Frontal cortex (tissue), 4 donors: ENCODE measurements around the gene SLC2A1. TPM values are rescaled to one million over a fixed set of nuclear protein-coding genes. Genes with fewer than 3 reads are reported as not detected.
A peak's percentile ranks its signal among the peaks of the same experiment; 100 is the strongest.

Source experiments
- DNase-seq, 2 donors: peaks; one replicate each; pipeline ENCODE4 v3.0.0; 2012; ENCODE audit warnings: low spot score in 2 of 2
- FAIRE-seq: peaks from 2 replicates; lab custom pipeline; 2012; peaks lifted over from hg19 to GRCh38; lab: Jason Lieb, UNC
- total RNA-seq: library from RNA; depleted of rRNA; stranded (reverse); fragments of >200 nt; gene quantifications from one replicate; pipeline ENCODE4 v1.2.3, GENCODE V29; 2014
- donor health status: control.
- donor health status: control.
- donor health status: control.

The SLC2A1 gene
- total RNA-seq, 1 donor from 2014 or later: 28.1 TPM

- no peak for FAIRE-seq
- peak; percentile 58 to 68 for DNase-seq
Observed at GRCh38 chr1:42961312-42962091, 2.8 kb upstream of the SLC2A1 start.

- FAIRE-seq (no peak), DNase-seq (no peak)
Observed at GRCh38 chr1:42960566-42961311, 2.1 kb upstream of the SLC2A1 start.

- DNase-seq: no peak
- FAIRE-seq: no peak
Observed at GRCh38 chr1:42960122-42960390, 1.4 kb upstream of the SLC2A1 start.

GRCh38 chr1:42957880-42958487, 684 bp downstream of the SLC2A1 start:
- no peak for FAIRE-seq

GRCh38 chr1:42957229-42957879, 1.3 kb downstream of the SLC2A1 start:
- FAIRE-seq (no peak), DNase-seq (no peak)

More at GRCh38 chr1:42957880-42958487, 684 bp downstream of the SLC2A1 start:
- peak; percentile 81 for DNase-seq

- FAIRE-seq (no peak), DNase-seq (no peak)
Observed at GRCh38 chr1:42956739-42957138, 1.9 kb downstream of the SLC2A1 start.

GRCh38 chr1:42955311-42956063, 3.2 kb downstream of the SLC2A1 start:
- FAIRE-seq (no peak), DNase-seq (no peak)

- DNase-seq: peak; percentile 57 to 62
Observed at GRCh38 chr1:42953182-42954180, 5.2 kb downstream of the SLC2A1 start.

GRCh38 chr1:42952303-42953001, 6.2 kb downstream of the SLC2A1 start:
- FAIRE-seq (no peak), DNase-seq (no peak)

More at GRCh38 chr1:42953182-42954180, 5.2 kb downstream of the SLC2A1 start:
- no peak for FAIRE-seq

GRCh38 chr1:42951588-42951987, 7.1 kb downstream of the SLC2A1 start:
- FAIRE-seq (no peak), DNase-seq (no peak)

- FAIRE-seq: no peak
Observed at GRCh38 chr1:42950116-42950481, 8.6 kb downstream of the SLC2A1 start.

GRCh38 chr1:42949312-42950115, 9.2 kb downstream of the SLC2A1 start:
- FAIRE-seq: no peak

More at GRCh38 chr1:42950116-42950481, 8.6 kb downstream of the SLC2A1 start:
- DNase-seq: no peak

GRCh38 chr1:42947965-42948732, 10.5 kb downstream of the SLC2A1 start:
- FAIRE-seq (no peak), DNase-seq (no peak)

More at GRCh38 chr1:42949312-42950115, 9.2 kb downstream of the SLC2A1 start:
- DNase-seq: no peak

- no peak for FAIRE-seq
- DNase-seq: no peak
Observed at GRCh38 chr1:42947117-42947516, 11.6 kb downstream of the SLC2A1 start.

GRCh38 chr1:42946120-42946898, 12.4 kb downstream of the SLC2A1 start:
- DNase-seq: no peak
- FAIRE-seq: no peak

GRCh38 chr1:42945164-42945563, 13.5 kb downstream of the SLC2A1 start:
- FAIRE-seq: no peak
- no peak for DNase-seq
